WI38 (cell line): ENCODE measurements around the gene RTF2.

Source experiments
- H3K4me3 ChIP-seq: 2 replicates; pipeline ENCODE4 v1.5.1; 2011; ENCODE audit warnings: low read depth, mild to moderate bottlenecking, control low read depth, low read length
- TF ChIP-seq, protein P1 (sequence below): IDR thresholded peaks from 2 replicates; pipeline ENCODE4 v1.5.1; 2012; ENCODE audit warnings: low read depth, mild to moderate bottlenecking, control low read depth, low read length

RTF2 gene

DNA sequence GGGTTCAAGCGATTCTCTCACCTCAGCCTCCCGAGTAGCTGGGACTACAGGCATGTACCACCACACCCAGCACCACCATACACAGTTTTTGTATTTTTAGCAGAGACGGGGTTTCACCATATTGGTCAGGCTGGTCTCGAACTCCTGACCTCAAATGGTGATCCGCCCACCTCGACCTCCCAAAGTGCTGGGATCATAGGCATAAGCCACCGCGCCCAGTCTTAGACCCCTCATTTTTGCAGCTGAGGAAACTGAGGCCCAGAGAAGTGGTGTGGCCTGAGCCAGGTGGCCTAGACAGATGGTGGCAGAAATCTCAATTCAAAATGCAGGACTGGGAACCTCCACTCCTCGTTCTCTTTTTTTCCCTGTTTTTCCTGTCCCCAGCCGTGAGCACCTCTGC is 43.5 kb downstream of the RTF2 start:
- TF ChIP-seq, protein P1, sequence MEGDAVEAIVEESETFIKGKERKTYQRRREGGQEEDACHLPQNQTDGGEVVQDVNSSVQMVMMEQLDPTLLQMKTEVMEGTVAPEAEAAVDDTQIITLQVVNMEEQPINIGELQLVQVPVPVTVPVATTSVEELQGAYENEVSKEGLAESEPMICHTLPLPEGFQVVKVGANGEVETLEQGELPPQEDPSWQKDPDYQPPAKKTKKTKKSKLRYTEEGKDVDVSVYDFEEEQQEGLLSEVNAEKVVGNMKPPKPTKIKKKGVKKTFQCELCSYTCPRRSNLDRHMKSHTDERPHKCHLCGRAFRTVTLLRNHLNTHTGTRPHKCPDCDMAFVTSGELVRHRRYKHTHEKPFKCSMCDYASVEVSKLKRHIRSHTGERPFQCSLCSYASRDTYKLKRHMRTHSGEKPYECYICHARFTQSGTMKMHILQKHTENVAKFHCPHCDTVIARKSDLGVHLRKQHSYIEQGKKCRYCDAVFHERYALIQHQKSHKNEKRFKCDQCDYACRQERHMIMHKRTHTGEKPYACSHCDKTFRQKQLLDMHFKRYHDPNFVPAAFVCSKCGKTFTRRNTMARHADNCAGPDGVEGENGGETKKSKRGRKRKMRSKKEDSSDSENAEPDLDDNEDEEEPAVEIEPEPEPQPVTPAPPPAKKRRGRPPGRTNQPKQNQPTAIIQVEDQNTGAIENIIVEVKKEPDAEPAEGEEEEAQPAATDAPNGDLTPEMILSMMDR, result no peak
- H3K4me3 ChIP-seq, result no peak overlapping the region

GRCh38 chr20:56513161-56514150 is 45.0 kb downstream of the RTF2 start:
- TF ChIP-seq, protein P1, result no peak

DNA sequence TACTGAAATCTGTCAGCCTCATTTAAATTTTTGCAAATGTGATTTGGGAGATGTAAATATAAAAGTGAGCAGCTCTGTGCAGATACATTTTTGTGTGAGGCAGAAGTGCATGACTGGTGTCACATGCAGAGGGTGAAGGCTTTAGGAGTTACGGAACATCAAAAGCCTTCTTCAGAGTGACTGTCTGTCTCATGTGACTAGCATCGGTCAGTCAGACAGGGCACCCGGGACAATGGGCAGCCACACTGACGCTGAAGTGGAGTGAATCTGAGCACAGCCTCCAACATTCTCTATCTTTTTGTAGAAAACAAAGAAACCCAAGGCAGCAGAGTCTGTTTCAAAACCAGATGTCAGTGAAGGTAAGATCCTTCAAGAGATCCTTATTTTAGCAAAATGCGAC is 48.2 kb downstream of the RTF2 start:
- TF ChIP-seq, protein P1, result no peak

More at GRCh38 chr20:56513161-56514150, 45.0 kb downstream of the RTF2 start:
- no peak overlapping the region for H3K4me3 ChIP-seq

GRCh38 chr20:56517211-56517610 is 48.8 kb downstream of the RTF2 start:
- TF ChIP-seq, protein P1, result no peak
- no peak overlapping the region for H3K4me3 ChIP-seq

More for the DNA sequence above, 48.2 kb downstream of the RTF2 start:
- no peak overlapping the region for H3K4me3 ChIP-seq

DNA sequence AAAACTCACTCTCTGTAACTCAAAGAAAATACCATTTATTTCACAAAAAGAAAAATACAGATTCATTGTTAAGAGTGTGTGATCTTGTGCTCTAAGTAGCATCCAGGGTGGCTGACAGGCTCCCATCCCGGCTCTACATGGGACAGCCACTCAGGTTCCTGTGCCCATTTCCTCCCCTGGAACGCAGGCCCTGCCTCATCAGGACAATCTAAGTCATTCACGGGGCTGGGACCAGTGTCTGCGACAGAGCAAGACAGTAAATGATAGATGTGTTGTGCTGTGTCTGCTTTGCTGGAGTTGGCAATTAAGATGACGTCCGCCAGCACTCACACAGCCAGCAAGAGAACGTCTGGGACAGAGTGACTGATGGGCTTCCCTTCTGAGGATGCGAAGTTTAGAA is 49.2 kb downstream of the RTF2 start:
- H3K4me3 ChIP-seq, result no peak overlapping the region
- TF ChIP-seq, protein P1, result no peak

- TF ChIP-seq, protein P1, result no peak
- H3K4me3 ChIP-seq, result no peak overlapping the region
Observed at GRCh38 chr20:56518126-56518525, 49.7 kb downstream of the RTF2 start.

DNA sequence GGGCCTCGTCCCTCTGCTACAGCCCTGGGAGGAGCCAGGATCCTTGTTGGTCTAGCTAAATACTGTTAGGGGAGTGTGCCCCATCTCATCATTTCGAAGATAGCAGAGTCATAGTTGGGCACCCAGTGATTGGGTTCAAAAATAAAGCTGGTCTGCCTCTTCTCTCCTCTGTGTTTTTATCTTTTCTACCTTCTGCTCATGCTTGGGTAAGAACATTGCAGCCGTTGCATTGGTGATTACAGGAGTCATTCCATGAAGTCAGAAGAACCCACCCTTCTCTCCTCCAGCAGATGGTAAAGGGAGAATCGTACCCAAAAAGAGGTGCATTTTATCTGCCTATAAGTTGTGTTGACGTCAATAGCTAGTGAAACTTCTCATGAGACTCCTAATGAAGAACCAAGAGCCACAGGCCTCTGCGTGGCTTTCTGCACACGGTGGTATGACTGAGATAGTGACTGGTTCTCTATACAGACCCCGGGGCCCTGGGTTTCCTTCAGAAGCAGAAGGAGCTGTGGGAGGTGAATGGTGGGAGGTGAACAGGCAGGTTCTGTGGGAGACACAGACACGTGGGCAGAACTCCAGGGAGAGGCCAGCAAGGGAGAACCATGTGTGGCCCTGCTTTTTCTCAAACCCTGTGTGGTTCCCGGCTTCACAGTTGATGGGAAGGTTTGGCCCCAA is 50.4 kb downstream of the RTF2 start:
- H3K4me3 ChIP-seq, result no peak overlapping the region
- TF ChIP-seq, protein P1, result no peak
